Measurements from ENCODE around the gene MUC7.

DNA sequence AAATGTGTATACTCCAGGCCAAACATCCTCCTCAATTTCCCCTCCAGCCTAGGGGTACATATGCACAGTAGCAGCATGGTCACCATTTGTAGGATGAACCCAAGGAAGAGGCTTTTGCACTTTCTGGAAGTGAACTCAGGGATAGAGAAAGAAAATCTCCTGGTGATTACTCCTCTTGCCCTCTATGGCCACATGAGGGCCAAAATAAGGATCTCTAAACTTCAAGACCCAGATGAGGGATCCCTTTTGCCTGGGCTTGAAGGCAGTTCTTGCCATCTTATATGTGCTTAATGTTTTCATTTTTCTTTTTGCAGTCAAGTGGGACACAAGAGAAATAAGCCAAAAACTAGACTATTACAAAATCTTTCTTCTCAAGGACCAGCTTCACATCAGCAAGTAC, 29.5 kb upstream of the MUC7 start:
- TF ChIP-seq, protein P1, sequence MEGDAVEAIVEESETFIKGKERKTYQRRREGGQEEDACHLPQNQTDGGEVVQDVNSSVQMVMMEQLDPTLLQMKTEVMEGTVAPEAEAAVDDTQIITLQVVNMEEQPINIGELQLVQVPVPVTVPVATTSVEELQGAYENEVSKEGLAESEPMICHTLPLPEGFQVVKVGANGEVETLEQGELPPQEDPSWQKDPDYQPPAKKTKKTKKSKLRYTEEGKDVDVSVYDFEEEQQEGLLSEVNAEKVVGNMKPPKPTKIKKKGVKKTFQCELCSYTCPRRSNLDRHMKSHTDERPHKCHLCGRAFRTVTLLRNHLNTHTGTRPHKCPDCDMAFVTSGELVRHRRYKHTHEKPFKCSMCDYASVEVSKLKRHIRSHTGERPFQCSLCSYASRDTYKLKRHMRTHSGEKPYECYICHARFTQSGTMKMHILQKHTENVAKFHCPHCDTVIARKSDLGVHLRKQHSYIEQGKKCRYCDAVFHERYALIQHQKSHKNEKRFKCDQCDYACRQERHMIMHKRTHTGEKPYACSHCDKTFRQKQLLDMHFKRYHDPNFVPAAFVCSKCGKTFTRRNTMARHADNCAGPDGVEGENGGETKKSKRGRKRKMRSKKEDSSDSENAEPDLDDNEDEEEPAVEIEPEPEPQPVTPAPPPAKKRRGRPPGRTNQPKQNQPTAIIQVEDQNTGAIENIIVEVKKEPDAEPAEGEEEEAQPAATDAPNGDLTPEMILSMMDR (IDR thresholded peaks at IDR 0.05 in 2 of 3, conservative IDR thresholded peaks at IDR 0.05 in 1 of 3; ENCODE audit: borderline replicate concordance in 1 of 3, insufficient read depth in 1 of 3, low read depth in 2 of 3, low read length in 2 of 3): no peak
- no peak for TF ChIP-seq POLR2AphosphoS5 (IDR thresholded peaks at IDR 0.05; ENCODE audit: low read depth, low read length)
- no peak for TF ChIP-seq EZH2 (IDR thresholded peaks at IDR 0.05)
- no peak for TF ChIP-seq POLR2A (IDR thresholded peaks at IDR 0.05; ENCODE audit: borderline replicate concordance, extremely low read depth, insufficient read depth, insufficient read length)
- TF ChIP-seq ZNF274 (IDR thresholded peaks at IDR 0.05; ENCODE audit: low read depth, low read length): no peak
- no peak for TF ChIP-seq CBX3 (IDR thresholded peaks at IDR 0.05; ENCODE audit: low read depth)
- no peak for TF ChIP-seq ZFX (IDR thresholded peaks at IDR 0.05)

All from HCT116 (cell line).